Fibroblast of lung (primary cell): Measurements from ENCODE around the gene DGCR8. TPM values are rescaled to one million over a fixed set of nuclear protein-coding genes. Genes with fewer than 3 reads are reported as not detected.

Experiments
- DNase-seq, 2 donors: peaks; one replicate each; pipeline versions ENCODE4 v3.0.0 to v3.0.0-alpha.2; 2010; ENCODE audit warnings: low read depth in 2 of 2
- H2AFZ ChIP-seq: 2 replicates; pipeline ENCODE4 v1.5.1; 2012; ENCODE audit warnings: low read length, control low read depth, inconsistent platforms
- H3K27ac ChIP-seq: 2 replicates; pipeline ENCODE4 v1.5.1; 2011; ENCODE audit warnings: low read length, control low read depth; ENCODE audit not compliant: insufficient read depth
- H3K27me3 ChIP-seq: 2 replicates; pipeline ENCODE4 v1.5.1; 2011; ENCODE audit warnings: mild to moderate bottlenecking, low read length; ENCODE audit not compliant: control insufficient read depth, insufficient read depth
- H3K36me3 ChIP-seq: 2 replicates; pipeline ENCODE4 v1.5.1; 2011; ENCODE audit warnings: low read length; ENCODE audit not compliant: control insufficient read depth, insufficient read depth
- H3K4me1 ChIP-seq: 2 replicates; pipeline ENCODE4 v1.5.1; 2011; ENCODE audit warnings: low read length; ENCODE audit not compliant: control insufficient read depth, insufficient read depth; ENCODE audit errors: extremely low read depth
- H3K4me2 ChIP-seq: 2 replicates; pipeline ENCODE4 v1.5.1; 2011; ENCODE audit warnings: low read length, control low read depth; ENCODE audit not compliant: insufficient read depth; ENCODE audit errors: extremely low read depth
- H3K4me3 ChIP-seq, 4 experiments: fragments of 200-600 bp in 1 of 4; sonication (generic) in 1 of 4; replicated peaks in 1 of 4; 2 replicates each; pipeline ENCODE4 v1.5.1; 2011 to 2016; ENCODE audit warnings: low read length in 4 of 4, low read depth in 3 of 4, mild to moderate bottlenecking in 3 of 4, control low read depth in 2 of 4, inconsistent platforms in 1 of 4, mixed read lengths in 1 of 4; ENCODE audit not compliant: insufficient read depth in 1 of 4; ENCODE audit errors: control extremely low read depth in 1 of 4
- H3K79me2 ChIP-seq: 2 replicates; pipeline ENCODE4 v1.5.1; 2012; ENCODE audit warnings: mild to moderate bottlenecking, low read length, inconsistent platforms; ENCODE audit not compliant: control insufficient read depth, insufficient read depth
- H3K9ac ChIP-seq: 2 replicates; pipeline ENCODE4 v1.5.1; 2011; ENCODE audit warnings: mild to moderate bottlenecking, low read length, control low read depth; ENCODE audit not compliant: insufficient read depth
- H3K9me3 ChIP-seq: 2 replicates; pipeline ENCODE4 v1.5.1; 2012; ENCODE audit warnings: low read depth, low read length; ENCODE audit not compliant: control insufficient read depth, insufficient read depth
- H4K20me1 ChIP-seq: 2 replicates; pipeline ENCODE4 v1.5.1; 2011; ENCODE audit warnings: low read length; ENCODE audit not compliant: control insufficient read depth, insufficient read depth; ENCODE audit errors: extremely low read depth
- EZH2 ChIP-seq: IDR thresholded peaks from 2 replicates; pipeline ENCODE4 v1.5.1; 2012; ENCODE audit warnings: low read length, control low read depth, mild to moderate bottlenecking; ENCODE audit errors: missing control alignments
- polyA plus RNA-seq, 2 donors: library from polyadenylated mRNA; depleted of rRNA in 1 of 2; stranded (reverse) in 1 of 2; unstranded in 1 of 2; fragments of >200 nt; gene quantifications; 2 replicates each; pipeline ENCODE4 v1.2.1, GENCODE V29; 2011 to 2012; ENCODE audit warnings: missing spikeins in 1 of 2
- total RNA-seq: library from RNA; depleted of rRNA; stranded (reverse); fragments of >200 nt; gene quantifications from 2 replicates; pipeline ENCODE4 v1.2.1, GENCODE V29; 2014
- TF ChIP-seq, protein P1 (sequence below), 2 donors: IDR thresholded peaks in 1 of 2; conservative IDR thresholded peaks in 1 of 2; 1 replicate in 1 of 2; 2 replicates in 1 of 2; pipeline ENCODE4 v1.5.1; 2011 to 2012; ENCODE audit warnings: low read length in 2 of 2, control low read depth in 1 of 2, inconsistent platforms in 1 of 2, low read depth in 1 of 2, mild to moderate bottlenecking in 1 of 2

DGCR8 gene
- total and polyA plus RNA-seq, 2 donors (not counting 1 experiment from before 2014, with no cell fraction given), result 18.8 to 21.3 TPM

DNA sequence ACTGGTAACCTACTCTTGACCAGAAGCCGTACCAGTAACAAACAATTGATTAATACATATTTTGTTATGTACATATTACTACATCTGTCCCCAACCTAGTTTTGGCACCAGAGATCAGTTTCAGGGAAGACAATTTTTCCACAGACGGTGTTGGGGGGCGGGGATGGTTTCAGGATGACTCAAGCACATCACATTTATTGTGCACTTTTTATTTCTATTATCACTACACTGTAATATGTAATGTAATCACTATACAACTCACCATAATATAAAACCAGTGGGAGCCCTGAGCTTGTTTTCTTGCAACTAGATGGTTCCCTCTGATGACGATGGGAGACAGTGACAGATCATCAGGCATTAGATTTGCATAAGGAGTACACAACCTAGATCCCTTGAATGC lies 15.5 kb downstream of the DGCR8 start:
- no peak for DNase-seq

DNA sequence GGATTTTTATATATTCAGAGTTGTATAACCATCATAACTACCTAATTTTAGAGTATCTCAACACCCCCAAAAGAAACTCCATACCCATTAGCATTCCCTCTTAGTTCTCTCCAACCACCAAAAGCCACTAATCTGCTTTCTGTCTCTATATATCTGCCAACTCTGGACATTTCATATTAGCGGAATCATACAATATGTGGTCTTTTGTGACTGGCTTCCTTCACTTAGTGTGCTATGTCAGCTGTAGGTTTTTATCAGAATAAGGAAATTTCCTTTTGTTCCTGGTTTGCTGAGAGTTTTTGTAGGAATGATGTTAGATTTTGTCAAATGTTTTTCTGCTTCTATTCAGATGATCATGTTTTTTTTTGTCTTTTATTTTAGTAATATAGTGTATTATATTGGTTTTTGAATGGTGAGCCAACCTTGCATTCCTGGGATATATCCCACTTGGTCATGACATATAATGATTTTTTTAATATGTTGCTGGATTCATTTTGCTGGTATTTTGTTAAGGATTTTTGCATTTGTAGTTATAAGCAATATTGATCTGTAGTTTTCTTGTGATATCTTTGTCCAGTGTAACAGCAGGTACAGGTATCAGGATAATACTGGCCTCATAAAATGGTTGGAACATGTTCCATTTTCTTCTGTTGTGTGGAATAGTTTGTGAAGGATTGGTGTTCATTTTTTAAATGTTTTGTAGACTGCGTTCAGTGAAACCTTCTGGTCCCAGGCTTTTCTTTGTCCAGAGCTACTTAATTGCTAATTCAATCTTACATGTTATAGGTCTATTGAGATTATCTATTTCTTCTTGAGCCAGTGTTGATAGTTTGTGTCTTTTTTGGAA lies 16.8 kb downstream of the DGCR8 start:
- Histone ChIP-seq H3K27me3 (no peaks in the 10 kb centered on the region), H3K9me3 (no peaks in the 10 kb centered on the region), H2AFZ (no peak overlapping the region), H3K27ac (no peak overlapping the region), H3K9ac (no peak overlapping the region), H3K79me2 (peaks cover 32% of the 10 kb centered on the region), H4K20me1 (no peaks in the 10 kb centered on the region), H3K4me3 (no peak overlapping the region), H3K4me2 (no peak overlapping the region), H3K36me3 (peaks cover 22% of the 10 kb centered on the region), H3K4me1 (no peaks in the 10 kb centered on the region)
- DNase-seq, result no peak
- TF ChIP-seq, protein P1, sequence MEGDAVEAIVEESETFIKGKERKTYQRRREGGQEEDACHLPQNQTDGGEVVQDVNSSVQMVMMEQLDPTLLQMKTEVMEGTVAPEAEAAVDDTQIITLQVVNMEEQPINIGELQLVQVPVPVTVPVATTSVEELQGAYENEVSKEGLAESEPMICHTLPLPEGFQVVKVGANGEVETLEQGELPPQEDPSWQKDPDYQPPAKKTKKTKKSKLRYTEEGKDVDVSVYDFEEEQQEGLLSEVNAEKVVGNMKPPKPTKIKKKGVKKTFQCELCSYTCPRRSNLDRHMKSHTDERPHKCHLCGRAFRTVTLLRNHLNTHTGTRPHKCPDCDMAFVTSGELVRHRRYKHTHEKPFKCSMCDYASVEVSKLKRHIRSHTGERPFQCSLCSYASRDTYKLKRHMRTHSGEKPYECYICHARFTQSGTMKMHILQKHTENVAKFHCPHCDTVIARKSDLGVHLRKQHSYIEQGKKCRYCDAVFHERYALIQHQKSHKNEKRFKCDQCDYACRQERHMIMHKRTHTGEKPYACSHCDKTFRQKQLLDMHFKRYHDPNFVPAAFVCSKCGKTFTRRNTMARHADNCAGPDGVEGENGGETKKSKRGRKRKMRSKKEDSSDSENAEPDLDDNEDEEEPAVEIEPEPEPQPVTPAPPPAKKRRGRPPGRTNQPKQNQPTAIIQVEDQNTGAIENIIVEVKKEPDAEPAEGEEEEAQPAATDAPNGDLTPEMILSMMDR (conservative IDR thresholded peaks at IDR 0.05 in 1 of 2, IDR thresholded peaks at IDR 0.05 in 1 of 2; ENCODE audit: low read depth in 1 of 2, low read length in 2 of 2), result no peak
- no peak for TF ChIP-seq EZH2

More for the DNA sequence above, 15.5 kb downstream of the DGCR8 start:
- Histone ChIP-seq H3K79me2 (peaks cover 29% of the 10 kb centered on the region), H2AFZ (no peak overlapping the region), H4K20me1 (no peaks in the 10 kb centered on the region), H3K27ac (no peak overlapping the region), H3K4me1 (no peaks in the 10 kb centered on the region), H3K36me3 (peaks cover 27% of the 10 kb centered on the region), H3K27me3 (no peaks in the 10 kb centered on the region), H3K9me3 (no peaks in the 10 kb centered on the region), H3K9ac (no peak overlapping the region), H3K4me2 (no peak overlapping the region), H3K4me3 (no peak overlapping the region)
- TF ChIP-seq EZH2, result no peak
- TF ChIP-seq, protein P1 (conservative IDR thresholded peaks at IDR 0.05 in 1 of 2, IDR thresholded peaks at IDR 0.05 in 1 of 2; ENCODE audit: low read depth in 1 of 2, low read length in 2 of 2), result no peak

DNA sequence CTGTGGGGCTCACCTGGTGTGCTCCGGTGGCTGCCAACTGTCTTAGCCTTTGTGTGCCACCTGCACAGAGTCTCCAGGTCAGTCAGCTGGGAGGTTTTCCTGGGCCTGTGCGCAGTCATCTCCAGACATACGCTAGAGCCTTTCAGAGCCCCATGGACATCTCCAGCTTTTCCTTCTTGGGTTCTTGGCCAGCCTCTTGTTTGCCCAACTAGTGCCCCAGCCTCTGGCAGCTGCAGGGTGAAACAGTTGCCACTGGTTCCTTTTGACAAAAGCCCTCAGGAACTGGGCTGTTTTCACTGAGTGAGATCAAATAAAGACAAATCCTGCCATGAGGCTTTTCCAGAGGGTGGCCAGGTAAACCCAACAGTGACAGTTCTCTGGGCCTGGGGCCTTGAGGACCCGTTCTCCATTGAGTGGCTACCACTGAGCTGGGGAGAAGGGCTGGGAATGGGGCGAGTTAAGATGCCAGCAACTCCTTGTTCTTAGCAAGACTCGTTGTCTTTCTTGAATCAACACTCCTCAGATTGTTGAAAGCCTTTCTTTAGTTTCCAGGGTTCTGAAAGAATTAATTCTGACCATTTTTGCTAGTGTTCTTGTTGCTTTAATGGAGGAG lies 19.2 kb downstream of the DGCR8 start:
- Histone ChIP-seq H3K27ac (no peak overlapping the region), H2AFZ (no peak overlapping the region), H3K9ac (no peak overlapping the region), H3K4me2 (no peak overlapping the region), H3K4me3 (no peak overlapping the region), H3K36me3 (peaks cover 15% of the 10 kb centered on the region), H3K27me3 (no peaks in the 10 kb centered on the region), H4K20me1 (no peaks in the 10 kb centered on the region), H3K79me2 (peaks cover 40% of the 10 kb centered on the region), H3K9me3 (no peaks in the 10 kb centered on the region), H3K4me1 (no peaks in the 10 kb centered on the region)
- DNase-seq, result no peak
- TF ChIP-seq EZH2, result no peak
- TF ChIP-seq, protein P1 (conservative IDR thresholded peaks at IDR 0.05 in 1 of 2, IDR thresholded peaks at IDR 0.05 in 1 of 2; ENCODE audit: low read depth in 1 of 2, low read length in 2 of 2), result no peak
